ENCODE data around the gene HEPHL1.

Gene HEPHL1

DNA sequence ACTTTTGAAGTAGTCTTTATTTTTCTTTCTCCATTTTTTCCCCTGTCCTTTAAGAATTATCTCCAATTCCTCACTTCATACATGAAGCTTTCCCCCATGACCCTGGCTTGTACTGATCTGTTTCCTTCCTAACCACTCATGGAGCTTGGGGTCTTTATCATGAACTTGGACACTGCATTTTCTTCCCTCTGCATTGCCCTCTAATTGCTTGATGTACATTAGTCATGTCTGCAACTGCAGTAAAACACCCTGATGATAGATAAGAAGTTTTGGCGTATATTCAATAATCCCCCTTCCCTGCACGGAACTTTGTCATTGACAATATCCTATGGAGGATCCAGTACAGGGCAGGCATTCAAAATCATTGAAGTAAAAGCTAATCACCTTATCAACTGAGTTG, 3.4 kb downstream of the HEPHL1 start:
- no peak for DNase-seq (ENCODE audit: low read depth, low spot score)

DNA sequence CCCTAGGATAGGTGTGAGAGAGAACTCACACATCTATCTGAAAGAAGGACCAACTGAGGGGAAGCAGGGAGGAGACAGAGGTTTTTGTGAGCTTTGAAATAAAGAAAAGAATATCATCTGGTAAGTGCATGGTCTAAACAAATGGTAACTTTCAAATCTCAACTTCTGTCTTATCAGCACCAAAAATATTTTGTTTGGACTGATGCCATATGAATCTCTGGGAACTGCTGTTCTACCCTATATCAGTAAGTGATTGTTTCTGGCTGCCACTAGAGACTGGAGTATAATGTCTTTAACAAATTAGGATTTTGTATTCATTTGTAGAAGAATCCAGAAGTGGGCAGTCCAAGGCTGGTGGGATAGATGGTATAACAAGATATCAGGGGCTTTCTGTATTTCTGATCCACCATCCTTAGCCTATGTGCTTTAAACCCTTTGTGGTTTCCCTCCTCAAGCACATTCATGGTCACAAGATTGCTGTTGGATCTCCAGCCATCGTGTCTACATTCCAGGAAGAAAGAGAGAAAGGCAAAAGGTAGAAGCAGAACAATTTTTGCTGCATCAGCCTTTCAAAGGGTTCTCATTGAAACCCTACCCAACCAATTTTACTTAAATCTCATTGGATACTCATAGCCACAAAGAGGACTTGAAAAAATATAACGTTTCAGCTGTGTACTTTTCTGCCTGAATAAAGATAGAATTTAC, 4.7 kb downstream of the HEPHL1 start:
- no peak for DNase-seq (ENCODE audit: low read depth, low spot score)

DNA sequence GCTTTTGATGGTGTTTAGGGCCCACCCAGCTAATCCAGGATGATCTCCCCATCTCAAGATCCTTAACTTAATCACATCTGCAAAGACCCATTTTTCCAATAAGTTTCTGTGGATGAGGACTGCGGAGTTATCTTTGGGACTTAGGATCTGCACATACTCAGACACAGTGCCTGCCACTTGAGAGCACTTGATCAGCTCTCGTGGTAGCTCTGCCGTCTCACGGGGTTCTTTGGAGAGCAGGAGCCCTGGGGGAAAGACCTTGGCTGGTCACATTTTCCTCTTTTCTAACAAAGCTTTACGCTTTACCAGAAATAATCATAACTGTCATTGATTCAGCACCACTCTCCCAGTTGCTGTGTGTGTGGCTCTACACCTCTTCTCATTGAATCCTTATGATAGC, 6.1 kb downstream of the HEPHL1 start:
- DNase-seq (ENCODE audit: low read depth, low spot score) = no peak

DNA sequence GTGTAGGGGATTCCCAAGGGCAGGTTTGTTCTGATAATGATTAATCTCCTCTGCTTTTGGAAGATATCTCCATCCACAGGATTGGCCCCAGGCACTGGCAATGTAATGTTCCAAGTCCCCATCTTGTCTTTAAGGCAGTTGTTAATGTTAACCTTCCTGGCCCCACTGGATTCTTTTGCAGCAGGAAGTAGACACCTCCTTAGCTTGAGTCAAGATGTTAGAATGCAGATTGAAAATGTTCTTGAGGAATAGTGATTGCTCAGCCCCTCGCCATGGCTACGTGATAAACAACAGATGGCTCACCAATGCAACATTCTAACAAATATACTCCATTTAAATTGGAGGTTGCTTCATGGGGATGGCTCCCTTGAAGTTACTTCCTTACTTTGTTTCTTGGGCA, 7.3 kb downstream of the HEPHL1 start:
- no peak for DNase-seq (ENCODE audit: low read depth, low spot score)

DNA sequence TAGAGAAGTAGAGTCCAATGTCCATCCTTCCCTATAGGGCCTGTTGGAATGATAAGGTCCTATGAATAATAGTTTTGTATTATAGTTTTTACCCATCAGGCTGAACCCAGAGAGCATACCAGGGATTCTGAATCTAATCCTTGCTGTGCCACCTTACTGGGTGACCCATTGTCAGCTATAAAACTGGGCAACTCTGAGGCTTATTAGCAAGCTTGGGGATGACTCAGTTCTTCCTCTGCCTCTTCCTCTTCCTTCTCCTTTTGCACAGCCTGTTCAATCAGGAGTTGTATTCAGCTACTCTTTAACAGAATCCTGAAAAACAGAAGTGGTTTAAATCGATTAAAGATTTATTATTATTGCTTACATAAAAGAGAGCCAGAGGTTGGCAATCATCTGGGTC, 8.9 kb downstream of the HEPHL1 start:
- DNase-seq (ENCODE audit: low read depth, low spot score) = no peak

DNA sequence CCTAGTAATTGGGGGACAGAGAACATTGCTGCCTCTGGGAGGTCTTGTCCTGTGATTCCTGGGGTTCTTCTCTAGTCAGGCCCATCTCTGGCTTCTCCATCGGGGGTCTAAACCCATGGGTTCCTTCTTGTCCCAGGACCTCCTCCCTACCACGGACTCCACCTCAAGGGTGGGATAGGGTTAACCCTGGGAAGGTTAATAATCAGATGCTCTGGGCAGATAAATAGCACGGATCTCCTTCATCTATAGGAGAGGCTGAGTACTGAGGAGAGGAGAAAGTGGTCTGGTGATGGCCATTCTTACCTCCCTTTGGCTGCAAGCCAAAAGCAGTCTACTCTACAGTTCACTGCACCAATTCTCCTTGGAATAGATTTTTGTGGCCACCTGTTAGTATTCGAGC, 10.5 kb downstream of the HEPHL1 start:
- no peak for DNase-seq (ENCODE audit: low read depth, low spot score)

DNA sequence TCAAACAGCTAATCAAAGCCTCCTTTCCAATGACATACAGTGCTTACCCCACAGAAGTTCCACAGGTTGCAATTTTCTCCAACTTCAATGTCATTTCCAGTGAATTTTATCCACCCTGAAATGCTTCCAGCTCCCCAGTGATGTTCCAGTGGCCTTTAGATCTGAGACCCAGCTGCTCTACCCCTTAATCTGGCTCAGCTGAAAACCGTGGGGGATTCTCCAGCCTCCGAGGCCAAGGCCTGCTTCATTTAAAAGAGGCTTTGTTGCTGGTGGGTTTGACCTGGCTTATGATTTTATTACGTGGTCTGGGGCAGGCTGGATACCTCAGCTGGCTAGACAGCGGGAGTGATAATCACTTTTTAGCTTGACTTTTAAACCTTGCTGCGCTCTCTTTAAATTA, 10.9 kb downstream of the HEPHL1 start:
- no peak for DNase-seq (ENCODE audit: low read depth, low spot score)

DNA sequence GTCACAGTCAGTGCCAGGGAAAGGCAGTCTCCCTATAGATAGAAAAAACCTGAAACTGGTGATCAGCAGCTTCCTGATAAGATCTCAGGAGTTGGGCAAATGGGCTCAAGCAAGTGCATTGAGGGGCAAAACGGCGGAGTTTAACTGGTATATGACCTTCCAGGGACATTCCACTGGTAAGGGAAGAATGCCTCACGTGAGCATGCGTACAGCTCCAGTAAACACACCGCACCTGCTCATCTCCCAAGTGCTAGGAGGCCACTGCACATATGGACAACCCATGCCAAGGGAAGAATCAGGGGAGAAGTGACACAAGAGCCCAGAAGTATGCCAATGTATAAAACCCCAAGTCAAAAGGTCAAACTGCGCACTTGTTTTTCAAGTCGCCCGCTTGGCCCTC, 11.6 kb downstream of the HEPHL1 start:
- DNase-seq (ENCODE audit: low read depth, low spot score) = no peak

DNA sequence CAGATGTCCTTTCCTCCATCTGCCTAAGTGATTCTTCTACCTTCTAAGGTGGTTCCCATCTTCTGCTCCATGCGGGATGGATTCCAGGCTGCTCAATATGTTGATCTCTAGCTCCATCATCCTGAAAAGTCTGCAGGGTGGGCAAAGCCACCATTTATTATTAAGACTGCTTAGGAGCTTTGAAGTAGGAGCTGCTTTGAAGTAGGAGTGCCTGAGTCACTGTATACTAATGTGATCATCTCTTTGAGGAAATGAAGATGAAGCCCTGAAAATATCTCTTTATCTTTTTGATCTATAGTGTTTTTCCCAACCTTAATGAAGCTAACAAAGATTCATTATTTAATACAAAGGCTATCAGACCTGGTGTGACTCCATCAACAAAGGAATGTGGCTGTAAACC, 13.1 kb downstream of the HEPHL1 start:
- DNase-seq (ENCODE audit: low read depth, low spot score) = no peak

DNA sequence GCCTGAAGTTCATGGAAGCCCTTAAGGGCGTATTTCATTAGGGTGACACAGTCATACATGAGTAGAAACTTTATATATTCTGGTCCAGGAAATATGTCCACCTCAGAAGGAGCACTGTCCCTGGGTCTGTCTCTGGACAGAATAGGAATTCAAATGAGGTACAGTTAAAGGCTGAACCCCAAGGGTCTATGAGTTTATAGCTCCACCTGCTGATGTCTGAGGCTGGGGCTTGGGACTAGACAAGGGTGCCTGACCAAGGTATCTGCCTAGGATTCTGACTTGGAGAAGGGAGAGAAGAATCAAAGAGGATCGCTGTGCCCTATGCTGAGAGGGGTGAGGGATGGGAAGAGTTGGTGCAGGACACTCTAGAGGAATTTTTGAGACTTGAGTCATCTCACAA, 14.9 kb downstream of the HEPHL1 start:
- no peak for DNase-seq (ENCODE audit: low read depth, low spot score)

DNA sequence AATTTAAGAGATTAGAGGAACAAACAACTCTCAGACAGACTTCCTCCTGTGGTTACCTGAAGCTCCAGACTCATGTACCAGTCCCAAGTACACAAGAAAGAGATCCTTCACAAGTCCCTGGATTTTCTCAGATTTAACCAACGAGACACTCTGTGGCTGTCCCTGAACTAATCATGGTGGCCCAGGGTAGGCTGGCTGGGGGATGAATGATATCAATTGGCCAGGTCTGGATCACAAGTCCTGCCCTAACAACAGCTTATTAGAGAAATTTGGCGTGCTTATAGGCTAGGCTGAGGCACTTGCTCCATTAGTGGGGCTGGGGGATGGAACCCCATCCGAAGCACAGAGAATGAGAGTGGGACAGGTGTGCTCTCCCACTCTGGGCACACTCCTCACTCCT, 22.1 kb downstream of the HEPHL1 start:
- DNase-seq (ENCODE audit: low read depth, low spot score) = no peak

DNA sequence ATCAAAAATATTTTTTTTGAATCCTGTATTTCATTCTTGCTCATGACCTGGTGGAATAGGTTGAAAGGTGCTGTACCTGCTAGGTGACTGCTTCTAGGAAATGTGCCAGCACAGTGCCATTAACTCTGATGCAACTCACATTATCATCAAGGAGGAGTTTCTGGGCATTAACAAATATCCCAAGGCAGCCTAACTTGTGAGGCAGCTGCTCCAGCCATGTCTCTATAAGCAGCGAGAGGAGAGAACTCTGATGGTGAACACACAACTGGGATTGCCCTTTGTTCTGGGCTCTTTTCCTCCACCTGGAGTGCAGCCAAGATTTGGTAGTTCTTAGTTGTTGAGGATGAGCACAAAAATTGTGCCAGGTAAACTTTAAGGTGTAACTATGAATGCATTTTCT, 25.6 kb downstream of the HEPHL1 start:
- DNase-seq (ENCODE audit: low read depth, low spot score) = no peak

DNA sequence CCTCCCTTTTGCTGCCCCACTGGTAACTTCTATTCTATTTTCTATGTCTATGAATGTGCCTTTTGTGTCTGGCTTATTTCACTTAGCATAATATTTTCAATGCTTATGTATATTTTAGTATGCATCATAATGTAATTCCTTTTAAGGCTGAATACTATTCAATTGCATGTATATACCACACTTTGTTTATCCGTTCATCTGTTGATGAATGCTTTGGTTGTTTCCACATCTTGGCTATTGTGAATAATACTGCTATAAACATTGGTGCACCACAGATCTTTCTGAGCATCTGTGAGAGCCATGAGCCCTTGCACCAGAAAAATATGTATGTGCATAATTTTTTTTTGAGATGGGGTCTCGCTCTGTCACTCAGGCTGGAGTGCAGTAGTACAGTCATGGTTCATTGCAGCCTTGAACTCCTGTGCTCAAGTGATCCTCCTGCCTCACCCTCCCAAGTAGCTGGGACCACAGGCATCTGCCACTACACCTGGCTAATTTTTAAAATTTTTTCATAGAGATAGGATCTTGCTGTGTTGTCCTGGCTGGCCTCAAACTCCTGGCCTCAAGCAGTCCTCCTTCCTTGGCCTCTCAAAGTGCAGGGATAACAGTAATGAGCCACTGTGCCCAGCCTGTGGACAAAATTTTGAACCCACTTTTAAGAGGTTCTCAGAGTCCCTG, 27.0 kb downstream of the HEPHL1 start:
- DNase-seq (ENCODE audit: low read depth, low spot score) = no peak

DNA sequence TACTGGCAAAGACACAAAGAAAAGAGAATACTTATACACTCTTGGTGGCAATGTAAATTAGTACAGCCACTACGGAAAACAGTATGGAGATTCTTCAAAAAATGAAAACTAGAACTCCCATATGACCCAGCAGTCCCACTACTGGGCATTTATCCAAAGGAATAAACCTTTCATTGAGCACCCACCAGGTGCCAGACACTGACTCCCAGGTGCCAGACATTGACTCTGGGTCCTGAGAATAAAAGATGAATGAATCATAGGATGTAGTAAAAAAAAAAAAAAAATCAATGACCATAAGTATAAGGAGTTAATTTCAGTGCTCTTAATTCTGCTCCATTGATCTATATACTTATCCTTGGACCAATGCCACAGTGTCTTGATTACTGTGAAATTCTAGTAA, 28.2 kb downstream of the HEPHL1 start:
- no peak for DNase-seq (ENCODE audit: low read depth, low spot score)

DNA sequence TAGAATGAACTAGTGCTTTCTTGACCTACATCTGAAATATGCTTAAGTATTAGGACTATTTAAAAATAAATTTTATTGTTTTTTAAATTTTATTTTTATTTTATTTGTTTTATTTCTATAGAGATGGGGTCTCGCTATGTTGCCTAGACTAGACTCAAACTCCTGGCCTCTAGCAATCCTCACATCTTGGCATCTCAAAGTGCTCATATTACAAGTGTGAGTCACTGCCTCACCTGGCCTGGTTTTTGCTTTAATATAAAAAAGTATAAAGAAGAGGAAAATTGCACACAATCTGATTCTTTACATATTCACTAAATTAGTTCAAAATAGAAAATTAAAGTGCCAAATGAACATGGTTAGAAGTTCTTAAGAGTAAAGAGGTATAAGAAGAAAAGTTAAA, 37.5 kb downstream of the HEPHL1 start:
- DNase-seq (ENCODE audit: low read depth, low spot score) = no peak

DNA sequence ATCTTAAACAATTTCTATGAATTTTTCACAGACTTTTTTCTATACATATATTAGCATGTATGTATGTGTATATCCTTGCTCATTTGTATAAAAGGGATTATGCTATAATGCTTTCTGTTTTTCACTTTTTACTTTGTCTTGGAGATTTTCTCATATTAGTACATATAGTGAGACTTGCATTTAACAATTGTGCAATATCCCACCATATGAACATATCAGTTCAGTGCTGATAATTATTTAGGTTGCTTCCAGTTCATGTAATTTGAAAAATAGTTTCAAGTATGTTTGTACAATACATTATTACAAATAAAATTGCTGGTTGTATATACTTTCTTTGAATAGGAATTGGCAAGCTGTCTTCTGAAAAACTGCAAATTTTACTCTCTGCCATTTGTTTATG, 37.9 kb downstream of the HEPHL1 start:
- no peak for DNase-seq (ENCODE audit: low read depth, low spot score)

DNA sequence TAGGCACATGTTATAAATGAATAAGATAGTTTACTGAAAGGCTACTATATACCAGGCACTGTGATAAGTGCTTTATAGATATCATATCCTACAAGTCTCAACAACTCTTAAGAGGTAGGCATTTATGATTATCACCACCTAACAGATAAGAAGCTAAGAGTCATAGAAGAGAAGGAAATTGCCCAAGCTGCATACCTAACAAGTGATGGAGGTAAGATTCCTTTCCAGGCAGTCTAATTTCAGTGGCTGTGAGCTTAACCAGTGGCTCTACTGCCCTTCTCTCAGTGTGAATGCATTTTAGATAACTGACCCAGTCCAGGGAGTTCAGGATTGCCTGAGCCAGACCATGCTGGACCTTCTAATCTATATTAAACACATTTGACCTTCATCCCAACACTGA, 39.2 kb downstream of the HEPHL1 start:
- DNase-seq (ENCODE audit: low read depth, low spot score) = no peak

DNA sequence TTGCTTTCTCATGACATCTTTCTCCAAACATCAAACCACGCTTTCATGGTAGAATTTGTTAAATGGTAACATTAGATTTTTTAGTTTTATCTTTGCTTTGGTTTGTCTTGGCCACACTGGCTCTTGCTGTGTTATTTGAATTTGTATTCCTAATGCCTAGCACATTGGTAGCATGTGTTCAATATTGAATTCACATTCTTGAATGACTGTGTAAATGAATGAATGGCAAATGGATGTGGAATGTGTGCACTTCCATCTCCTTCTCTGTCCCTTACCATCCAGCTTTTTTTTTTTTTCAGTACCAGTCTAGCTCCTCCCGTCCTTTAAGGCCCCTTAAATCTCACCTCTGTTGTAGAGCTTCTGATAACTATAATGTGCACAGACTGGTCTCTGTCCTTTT, 41.2 kb downstream of the HEPHL1 start:
- no peak for DNase-seq (ENCODE audit: low read depth, low spot score)

DNA sequence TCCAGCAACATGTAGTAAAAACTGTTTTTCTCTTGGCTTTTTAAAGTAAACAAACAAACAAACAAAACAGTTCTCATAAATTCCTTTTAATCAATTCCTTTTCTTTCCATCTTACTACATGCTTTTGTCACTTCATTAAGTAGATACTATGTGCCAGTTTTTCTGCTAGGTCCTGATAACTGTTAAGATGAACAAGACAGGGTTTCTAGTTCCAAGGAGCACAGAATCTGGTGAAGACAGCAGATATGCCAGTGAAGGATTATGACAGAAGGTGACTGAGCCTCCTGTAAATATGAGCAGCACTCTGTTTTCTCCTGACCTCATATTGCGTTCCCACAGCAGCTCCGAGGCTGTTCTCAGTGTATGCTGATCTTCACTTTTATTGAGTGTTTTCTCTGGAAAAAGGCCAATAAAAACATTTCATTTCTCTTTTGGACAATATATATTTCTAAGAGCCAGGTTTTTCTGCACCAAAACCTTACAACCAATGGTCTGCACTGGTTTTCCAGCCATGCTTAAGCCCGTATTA, 45.8 kb downstream of the HEPHL1 start:
- DNase-seq (ENCODE audit: low read depth, low spot score) = no peak

DNA sequence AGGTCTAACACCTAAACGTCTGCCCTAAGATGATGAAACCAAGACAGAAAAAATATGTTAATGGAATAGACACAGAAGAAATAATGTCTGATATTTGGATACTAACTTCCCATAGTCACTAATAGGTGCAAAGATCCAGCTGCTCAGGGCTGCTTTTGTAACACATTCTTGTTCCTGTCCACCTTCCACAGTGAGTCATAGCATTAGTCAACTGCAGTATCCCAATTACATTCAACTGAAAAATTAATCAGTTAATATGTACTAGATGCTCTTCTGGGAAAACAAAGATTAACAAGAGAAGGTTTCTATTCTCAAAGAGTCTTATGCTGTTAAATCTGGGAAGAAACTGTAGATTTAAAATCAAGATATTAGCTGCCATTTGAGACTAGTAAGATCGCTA, 47.6 kb downstream of the HEPHL1 start:
- no peak for DNase-seq (ENCODE audit: low read depth, low spot score)

DNA sequence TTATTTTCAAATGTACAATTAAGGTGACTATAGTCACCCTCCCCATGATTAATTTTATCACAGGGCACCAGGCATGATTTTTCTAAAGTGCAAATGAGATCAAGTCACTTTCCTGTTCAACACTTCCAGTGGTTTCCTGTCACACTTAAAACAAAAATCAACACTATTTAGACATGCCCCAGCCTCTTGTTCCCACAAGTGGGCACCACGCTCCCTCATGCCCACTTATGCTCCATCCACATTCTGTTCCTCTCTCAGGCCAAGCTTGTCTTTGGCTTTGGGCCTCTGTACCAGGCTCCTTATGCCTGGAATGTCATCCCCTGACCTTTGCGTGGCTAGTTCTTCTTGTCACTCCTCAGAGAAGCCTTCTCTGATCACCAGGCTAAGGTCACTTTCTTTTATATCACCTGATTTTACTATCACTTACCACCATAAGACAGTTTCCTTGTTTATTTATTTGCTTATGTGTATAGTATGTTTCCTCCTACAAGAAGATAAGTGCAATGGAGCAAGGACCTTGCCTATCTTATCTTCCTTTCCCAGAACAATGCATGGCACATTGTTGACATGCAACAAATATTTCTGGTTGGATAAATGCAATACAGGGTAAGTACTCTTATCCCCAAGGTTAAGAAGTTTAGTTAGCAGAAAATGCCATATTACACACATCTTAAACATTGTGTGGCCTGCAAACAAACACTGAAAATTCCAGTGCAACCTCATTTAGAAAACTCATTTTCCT, 56.6 kb downstream of the HEPHL1 start:
- DNase-seq (ENCODE audit: low read depth, low spot score) = no peak

DNA sequence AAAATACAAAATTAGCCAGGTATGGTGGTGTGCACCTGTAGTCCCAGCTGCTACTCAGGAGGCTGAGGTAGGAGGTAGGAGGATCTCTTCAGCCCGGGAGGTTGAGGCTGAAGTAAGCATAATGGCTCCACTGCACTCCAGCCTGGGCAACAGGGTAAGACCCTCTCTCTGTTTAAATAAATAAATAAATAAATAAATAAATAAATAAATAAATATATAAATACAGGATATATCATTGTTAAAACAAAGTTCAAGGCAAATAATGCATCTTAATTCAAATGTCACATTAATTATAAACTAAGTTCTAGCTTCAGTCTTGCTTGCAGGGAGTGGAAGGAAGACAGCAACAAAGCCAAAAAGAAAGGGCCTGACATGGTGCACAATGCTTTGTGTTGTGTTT, 63.0 kb downstream of the HEPHL1 start:
- DNase-seq (ENCODE audit: low read depth, low spot score) = no peak

DNA sequence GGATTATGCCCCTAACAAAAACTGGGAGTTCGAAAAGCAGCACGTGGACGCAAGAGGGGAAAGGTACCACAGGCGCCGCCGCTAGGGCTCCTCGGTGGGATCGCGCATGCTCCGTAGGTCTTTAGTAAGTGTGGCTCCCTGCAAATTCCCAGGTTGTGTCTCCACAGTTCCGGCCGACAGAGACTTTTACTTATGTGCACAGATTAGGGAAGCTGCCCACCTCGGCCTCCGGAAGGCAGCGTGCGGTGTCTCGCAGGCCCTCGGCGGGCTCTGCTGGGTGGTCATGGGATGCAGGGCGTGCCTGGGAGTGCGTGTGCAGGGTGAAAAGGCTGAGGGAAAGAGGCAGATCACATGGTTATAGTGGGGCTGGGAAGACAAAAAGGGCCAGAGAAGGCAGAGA, 67.8 kb downstream of the HEPHL1 start:
- no peak for DNase-seq (ENCODE audit: low read depth, low spot score)

Measured in brain pericyte (primary cell).